Lung microvascular endothelial cell (primary cell): ENCODE measurements around the gene PLEKHG4B. TPM values are rescaled to one million over a fixed set of nuclear protein-coding genes. Genes with fewer than 3 reads are reported as not detected.
A peak's percentile ranks its signal among the peaks of the same experiment; 100 is the strongest.

Experiments
- DNase-seq, 2 donors: peaks; one replicate each; pipeline versions ENCODE4 v3.0.0 to v3.0.0-alpha.2; 2010; ENCODE audit warnings: low read depth in 2 of 2
- total RNA-seq: library from RNA; depleted of rRNA; stranded (reverse); fragments of >200 nt; gene quantifications from 2 replicates; pipeline ENCODE4 v1.2.1, GENCODE V29; 2014

The PLEKHG4B gene
- total RNA-seq, 1 donor from 2014 or later = under 0.01 TPM

DNA sequence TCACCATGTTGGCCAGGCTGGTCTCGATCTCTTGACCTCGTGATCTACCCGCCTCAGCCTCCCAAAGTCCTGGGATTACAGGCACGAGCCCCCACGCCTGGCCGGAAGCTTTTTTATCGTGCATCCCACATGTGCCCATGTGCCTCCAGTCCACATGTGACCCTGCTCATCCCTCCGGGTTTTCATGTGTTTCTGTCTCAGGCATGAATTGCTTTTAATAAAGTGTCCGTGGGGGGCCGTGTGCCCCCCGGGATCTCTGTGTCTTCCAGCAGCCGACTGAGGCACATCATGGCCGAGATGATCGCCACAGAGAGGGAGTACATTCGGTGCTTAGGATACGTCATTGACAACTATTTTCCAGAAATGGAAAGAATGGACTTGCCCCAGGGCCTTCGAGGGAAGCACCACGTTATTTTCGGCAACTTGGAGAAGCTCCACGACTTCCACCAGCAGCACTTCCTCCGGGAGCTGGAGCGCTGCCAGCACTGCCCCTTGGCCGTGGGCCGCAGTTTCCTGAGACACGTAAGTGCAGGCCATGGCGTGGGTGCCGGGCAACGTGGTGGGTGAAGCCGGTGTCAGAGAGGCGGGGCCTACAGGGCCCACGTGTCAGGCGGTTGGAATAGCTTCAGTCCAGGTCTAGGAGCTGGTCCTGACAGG lies 77.2 kb downstream of the PLEKHG4B start:
- DNase-seq = peak; percentile 64 to 97

DNA sequence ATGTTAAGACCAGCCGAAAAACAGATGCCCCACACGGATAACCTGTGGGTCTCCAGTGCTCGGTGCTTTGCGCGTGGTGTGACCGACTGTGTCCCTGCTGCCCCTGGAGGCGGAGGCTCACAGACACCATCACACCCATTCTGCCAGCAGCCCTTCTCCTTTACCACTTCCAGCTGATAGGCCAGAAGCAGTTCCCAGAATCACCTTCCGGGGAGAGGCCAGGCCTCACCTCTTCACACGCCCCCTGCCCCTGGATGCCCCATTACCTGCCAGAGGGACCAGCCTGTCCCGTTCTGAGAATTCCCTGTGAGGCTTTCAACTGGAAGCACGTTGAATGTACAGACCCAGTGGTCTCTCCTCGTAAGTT lies 77.7 kb downstream of the PLEKHG4B start:
- no peak for DNase-seq

DNA sequence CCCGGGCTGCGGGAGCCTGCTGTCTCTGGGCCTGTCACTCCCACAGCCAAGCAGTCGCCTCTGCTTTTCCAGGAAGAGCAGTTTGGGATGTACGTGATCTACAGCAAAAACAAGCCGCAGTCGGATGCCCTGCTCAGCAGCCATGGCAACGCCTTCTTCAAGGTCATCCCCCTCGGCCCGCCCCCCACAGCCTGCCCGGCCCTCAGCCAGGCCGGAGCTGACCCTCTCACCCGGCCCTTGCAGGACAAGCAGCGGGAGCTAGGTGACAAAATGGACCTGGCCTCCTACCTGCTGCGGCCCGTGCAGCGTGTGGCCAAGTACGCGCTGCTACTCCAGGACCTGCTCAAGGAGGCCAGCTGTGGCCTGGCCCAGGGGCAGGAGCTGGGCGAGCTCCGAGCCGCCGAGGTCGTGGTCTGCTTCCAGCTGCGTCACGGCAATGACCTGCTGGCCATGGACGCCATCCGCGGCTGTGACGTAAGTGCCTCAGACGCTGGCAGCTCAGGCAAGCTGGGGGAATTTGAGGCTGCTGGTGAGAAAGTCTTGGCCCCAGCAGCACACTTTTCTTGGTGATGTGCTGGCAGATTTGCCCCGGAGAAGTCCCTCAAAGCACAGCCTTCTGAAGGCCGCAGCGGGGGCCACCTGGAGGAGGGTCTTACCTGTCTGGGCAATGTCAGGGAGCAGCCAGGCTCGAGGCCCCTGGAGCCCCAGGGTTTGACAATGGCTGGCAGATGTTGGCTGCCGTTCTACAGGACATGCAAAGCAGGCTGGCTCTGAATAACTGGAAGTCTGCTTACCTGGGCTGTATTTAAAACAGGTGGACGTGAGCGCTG lies 79.2 kb downstream of the PLEKHG4B start:
- DNase-seq = no peak

DNA sequence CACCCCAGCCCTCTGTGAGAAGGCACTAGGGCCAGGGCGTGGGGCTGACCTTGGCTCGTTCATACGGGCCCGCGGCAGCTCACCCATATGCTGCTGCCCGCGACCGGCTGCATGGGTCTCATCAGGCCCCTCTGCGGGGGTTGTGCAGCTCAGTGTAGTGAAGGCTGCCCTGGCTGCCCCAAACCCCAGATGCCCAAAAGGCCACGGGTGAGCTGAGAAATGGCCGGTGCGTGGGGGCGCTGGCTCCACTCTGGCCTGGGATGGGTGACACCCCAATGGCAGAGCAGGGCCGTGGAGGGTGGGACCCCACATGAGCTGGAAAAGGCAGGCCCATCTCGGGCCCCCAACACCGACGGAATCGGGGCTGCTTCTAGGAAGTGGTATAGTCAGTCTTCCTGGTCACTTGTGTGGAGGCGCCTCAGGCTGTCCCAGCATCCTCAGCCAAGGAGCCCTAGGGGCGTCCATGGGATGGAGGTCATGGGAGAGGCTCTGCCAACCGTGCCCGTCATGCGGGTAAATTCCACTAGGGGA lies 79.9 kb downstream of the PLEKHG4B start:
- no peak for DNase-seq

DNA sequence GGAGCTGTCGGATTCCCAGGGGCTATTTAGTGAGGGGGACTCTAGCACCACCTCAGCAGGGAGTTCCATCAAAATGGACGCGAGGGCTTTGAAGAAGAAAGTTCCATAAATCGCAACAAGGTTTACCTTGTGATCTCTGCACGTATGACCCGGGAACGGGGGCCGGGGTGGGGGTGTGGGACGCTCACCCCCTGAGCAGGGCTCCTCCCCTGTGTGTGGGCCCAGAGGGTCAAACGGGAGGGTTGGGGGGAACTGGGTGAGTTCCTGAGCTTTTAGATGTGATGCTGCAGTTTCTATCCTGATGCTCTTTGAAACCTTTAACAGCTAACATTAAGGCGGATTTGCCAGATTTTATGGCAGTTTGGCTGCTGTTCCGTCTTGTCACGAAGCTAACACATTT lies 80.5 kb downstream of the PLEKHG4B start:
- DNase-seq = no peak

DNA sequence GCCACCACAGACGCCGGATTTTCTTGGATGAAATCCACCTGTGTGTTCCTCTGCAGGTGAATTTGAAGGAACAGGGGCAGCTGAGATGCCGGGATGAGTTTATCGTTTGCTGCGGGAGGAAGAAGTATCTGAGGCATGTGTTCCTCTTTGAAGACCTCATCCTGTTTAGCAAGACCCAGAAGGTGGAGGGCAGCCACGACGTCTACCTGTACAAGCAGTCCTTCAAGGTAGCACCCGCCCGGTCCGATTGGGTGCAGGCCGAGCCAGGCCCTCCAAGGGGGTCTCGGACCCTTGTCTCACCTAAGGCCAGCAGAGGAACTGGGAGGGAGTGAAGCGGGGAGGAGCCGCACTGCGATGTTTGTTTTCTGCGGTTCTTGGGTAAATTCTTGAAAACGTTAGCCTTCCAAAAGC lies 80.9 kb downstream of the PLEKHG4B start:
- DNase-seq = no peak

DNA sequence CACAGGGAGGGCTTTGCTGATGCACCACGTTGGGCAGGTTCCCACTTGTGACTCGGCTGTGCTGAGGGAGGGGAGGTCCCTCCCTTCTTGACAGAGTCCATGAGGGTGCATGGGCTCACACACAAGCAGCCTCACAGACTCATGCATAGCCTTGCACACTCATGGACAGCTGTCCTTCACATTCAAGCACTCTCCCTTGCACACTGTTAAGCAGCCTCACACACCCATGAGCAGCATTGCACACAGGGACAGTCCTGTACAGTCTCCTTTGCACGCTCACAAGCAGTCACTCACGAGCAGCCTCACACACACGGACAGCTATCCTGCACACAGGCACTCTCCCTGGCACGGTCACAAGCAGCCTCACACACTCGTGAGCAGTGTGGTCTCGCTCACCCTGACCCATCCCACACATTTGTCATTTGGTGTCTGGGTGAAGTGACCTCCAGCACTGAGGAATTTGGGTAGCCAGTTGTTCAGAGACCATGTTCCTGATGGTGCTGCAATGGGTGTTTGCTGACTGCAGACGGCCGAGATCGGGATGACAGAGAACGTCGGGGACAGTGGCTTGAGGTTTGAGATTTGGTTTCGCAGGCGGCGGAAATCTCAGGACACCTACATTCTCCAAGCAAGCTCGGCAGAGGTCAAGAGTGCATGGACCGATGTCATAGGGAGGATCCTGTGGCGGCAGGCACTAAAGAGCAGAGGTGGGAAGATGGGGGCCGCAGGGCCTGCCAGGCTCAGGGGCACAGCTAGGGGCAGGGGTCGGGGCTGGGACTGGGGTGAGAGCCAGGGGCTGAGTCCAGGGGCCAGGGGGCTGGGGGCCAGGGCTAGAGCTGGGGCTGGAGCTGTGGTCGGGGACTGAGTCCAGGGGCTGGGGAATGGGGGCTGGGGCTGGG lies 81.7 kb downstream of the PLEKHG4B start:
- no peak for DNase-seq

DNA sequence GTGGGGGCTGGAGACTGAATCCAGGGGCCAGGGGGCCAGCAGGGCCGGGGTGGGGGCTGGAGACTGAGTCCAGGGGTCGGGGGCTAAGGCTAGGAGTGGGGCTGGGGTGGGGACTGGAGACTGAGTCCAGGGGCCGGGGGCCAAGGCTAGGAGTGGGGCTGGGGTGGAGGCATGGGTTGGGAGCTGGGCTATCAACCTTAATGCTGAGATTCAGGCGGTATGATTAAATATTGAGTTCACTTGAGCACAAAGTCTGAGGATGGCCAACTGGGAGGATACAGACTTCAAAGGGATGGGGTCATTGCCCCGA lies 82.3 kb downstream of the PLEKHG4B start:
- no peak for DNase-seq

DNA sequence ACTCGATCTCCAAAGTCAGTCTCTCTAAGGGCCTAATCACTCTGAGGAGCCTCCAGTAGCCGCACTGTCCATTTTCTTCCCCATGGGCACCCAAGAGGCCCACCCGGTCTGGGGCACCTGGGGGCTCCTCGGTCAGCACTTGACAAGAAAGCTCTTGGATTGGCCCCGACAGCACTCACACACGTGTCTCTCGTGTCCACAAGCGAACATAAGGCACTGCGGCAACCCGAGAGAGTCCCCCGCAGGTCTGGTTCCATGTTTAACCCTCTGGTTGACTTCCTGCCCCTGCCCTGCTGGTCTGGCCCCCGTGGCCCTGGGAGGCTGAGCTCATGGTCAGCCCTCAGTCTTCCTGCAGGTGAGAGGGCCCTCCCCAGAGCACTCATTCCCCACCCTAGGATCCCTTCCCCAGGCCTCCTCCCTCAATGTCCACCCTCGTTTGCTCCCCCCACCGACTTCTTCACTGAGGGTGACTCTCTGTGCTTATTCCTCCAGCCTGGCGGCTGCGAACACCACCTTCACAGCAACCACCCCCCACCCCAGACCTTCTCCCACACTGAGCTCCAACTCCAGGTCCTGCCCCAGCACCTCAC lies 83.0 kb downstream of the PLEKHG4B start:
- no peak for DNase-seq

DNA sequence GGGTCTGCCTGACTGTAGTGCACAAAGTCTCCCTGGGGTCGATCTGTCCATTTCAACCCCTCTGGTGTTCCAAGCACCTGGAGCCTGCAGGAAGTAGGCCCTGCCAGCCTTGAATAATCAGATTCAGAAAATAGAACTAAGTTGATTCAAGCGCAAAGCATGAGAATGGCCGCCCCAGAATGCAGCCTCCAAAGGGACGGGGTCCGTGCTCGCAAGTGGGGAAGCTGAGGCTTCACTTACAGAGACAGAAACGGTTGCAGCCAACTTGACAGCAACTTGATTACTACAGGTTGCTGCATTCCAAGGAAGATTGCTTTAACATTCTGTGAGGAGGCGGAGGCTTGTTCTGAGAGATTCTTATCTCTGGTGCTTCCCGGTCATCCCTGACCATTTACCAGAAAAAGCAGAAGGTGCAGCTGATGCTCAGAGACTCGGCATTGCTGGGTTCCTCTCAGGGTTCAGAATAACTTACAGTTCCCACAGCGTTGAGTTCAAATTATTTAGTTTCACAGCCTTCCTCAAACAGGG lies 84.4 kb downstream of the PLEKHG4B start:
- no peak for DNase-seq

DNA sequence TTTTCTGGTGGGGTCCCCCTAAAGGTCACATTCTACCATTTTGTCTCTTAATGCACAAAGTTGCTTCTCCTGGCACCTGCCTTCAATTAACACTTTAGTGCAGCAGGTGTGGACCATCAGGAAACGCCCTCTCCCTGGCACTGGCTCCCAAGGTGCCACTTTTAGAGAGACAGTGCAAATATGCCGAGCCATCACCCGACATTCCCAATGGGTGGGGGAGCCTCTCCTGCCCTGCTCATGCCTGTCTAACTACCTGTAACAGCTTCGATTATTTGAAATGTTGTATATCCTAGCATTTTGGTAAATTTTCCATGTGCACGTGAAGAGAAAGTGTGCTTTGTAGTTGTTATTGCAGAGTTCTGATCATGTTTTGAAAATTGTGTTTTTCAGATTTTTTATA lies 86.1 kb downstream of the PLEKHG4B start:
- DNase-seq = no peak

DNA sequence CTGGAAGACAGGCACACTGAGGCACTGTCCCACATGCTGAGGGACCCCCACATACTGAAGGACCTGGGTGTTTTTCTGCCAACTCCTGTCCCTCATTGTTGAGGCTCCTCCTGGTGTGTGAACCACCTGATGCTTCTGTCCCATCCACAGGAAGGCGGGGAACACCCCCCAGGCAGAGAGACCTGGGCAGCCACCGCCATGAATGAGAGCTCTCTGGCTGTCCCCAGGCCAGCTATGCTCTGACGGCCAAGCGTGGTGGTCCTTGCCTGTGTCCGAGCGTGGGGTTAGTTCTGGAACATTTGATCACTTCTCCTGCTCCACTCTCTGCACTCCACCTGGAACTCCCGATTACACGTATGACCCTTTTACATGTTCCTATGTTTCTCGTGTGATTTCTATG lies 87.4 kb downstream of the PLEKHG4B start:
- no peak for DNase-seq

DNA sequence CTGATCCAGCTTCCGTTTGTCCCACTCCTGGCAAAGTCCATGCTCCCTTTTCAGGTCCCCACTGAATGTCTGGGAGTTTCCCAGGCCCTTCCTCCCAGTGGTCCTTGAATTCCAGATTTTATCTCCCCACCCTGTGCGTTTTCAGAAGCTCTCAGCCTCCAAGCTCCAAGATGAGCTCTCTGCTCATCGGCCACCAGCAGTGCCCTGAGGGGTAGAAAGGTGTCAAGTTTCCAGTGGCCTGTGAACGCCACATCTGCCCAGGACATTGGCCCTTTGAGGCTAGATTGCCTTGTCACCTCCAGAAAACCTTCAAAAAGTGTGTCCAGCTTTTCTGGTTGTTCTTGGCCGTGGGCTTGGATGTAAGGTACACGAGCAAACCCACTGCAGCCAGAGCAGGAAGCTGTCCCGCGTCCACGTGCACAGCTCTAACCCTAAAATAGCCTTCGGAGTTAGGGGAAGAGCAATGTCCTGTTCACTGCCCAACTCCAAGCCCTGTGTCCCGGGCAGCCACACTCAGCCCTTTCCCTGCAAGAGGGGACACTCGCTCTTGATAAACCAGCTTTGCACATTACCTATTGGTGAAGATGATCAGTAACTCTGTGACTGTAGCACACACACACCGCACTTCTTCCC lies 88.4 kb downstream of the PLEKHG4B start:
- DNase-seq = no peak

DNA sequence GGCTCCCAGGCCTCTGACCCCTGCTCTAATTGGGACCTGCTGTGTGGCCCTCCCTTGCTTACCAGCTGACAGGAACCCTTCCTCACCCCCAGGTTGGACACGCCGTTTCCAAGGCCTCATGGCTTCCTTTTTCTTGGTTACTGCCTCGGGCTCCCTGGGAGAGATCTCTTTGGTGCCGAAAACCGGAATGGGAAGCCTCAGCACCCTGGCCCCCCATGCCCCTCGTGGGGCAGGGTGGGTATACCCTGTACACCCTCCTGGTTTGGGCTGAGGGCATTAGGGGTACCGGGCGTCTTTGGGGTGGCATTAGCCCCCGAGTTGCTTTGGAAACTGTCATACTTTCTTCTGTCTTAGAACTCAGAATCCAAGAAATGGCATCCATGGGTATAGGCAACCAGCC lies 89.2 kb downstream of the PLEKHG4B start:
- DNase-seq = no peak

DNA sequence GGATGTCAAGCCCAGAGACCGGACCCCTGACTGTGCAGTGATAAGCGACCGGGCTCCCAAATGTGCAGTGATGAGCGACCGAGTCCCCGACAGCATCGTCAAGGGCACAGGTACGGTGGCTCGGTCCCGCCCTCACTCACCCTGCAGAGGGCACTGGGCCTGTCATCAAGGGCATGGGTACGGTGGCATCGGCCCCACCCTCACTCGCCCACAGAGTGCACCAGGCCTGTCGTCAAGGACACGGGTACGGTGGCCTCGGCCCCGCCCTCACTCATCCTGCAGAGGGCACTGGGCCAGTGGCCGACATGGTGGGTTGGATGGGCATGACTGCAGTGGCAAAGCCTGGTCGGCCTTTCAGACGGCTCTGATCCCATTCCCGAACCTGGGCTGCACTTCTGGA lies 89.6 kb downstream of the PLEKHG4B start:
- DNase-seq = no peak

DNA sequence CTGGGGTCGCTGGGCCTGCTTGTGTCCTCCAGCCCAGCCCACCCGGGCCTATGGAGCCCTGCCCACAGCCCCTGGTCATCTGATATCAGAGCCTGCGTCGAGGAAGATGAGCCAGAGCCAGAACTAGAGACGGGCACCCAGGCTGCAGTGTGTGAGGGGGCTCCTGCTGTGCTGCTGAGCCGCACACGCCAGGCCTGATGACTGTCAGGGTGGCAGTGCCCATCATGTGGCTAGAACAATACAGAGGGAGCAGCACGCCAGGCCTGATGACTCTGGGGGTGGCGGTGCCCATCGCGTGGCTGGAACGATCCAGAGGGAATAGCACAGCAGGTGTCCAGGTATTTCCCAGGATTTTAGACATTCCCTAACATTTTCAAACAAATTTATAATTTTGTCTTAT lies 90.2 kb downstream of the PLEKHG4B start:
- DNase-seq = no peak

DNA sequence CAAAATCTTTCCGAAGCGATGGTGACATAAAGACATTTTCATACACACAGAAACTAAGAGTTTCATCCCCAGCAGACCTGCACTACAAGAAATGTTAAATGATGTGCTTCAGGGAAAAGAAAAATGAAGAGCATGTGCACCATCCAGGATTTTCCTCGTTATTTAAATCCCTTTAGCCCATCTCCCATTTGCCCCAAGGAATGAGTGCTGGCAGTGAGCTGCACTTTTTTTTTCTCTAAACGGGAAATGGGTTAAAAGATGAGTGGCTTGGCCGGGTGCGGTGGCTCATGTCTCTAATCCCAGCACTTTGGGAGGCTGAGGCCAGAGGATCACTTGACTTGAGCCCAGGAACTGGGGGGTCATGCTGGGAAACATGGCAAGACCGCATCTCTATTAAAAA lies 92.5 kb downstream of the PLEKHG4B start:
- no peak for DNase-seq

DNA sequence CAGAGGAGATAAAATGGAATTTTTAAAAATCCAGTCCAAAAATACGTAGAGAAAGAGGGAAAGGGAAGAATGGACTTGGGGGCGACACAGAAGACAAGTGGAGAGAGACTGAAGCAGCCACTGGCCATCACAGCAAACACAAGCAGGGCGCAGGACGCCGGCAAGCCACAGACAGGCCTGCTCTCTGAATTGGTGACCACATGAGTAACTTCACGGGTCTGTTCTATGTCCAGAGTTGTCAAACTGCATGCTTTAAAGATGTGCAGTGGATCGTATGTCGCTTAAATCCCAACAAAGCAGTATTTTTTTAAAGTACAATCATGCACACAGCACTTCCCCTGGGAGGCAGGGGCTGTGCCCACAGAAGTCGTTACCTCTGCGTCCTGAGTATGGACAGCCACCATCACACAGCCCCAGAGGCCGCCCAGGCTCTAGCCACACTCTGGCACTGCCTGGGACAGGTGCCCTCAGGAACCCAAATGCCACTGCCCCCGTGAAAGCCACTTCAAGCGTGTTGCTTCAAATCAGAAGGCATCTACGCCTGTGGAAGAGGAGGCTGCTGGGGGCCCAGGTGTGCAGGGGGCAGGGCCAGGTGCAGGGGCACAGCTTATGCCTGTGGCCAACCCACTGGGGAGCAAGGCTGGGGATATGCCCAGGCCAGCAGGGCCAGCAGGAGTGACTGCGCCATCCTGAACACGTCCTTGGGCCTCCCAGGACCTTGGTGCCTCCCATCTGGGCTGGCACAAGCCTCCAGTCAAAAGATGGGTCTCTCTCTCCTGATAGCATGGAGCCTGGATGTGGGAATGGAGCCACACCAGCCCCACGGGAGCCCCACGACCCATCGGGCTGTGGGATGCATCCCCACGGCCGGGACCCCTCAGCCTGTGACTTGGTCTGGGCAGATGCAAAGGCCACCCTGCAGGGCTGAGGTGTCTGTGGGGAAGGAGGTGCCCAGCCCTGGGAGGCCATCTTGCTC lies 93.4 kb downstream of the PLEKHG4B start:
- DNase-seq = no peak

DNA sequence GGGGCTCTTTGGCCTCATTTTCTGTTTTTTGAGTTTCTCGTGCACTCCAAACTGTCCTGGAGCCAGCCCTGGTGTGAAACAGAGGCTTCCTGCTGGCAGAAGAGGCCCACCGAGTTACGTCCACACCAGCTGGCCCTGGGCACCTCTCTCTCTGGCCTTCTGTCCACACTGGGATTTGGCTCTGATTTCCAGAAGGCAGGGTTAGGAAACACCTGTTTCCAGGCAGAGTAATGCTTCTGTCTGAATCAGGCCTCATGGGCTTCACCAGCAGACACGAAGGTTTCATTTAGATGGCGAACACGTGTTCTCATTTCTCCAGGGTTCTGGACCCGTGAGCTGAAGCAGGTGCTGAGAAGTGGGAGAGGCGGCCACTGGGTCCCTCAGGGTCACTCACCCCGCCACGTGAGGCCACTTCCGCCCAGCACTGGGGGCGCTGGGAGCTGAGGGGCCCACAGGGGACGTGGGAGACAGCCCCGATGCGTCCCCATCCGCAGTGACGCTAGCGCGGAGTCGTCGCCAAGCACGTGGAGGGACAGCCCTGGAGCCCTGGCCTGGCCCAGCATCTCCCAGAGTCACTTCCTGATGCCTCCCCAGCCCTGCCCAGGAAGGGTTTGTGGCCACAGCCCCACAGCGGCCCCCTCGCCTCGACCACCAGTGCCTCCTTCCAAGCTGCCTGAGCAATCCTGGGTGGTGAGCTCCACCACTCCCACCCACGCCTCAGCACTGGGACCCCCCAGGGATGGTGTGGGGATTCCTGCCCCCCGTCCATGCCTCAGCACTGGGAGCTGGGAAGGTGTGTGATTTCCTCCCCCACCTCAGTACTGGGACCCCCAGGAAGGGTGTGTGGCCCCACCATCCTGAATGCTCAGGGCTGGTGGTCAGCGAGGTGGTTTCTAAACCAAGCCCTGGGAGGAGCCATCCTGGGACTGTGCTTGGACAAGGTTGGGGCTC lies 94.4 kb downstream of the PLEKHG4B start:
- DNase-seq = peak; percentile 75 to 84
